Gastroesophageal sphincter (tissue), 4 donors: ENCODE measurements around the gene ITGA8. TPM values are rescaled to one million over a fixed set of nuclear protein-coding genes. Genes with fewer than 3 reads are reported as not detected.
A peak's percentile ranks its signal among the peaks of the same experiment; 100 is the strongest.

ENCODE experiments used
- ATAC-seq: fragments of 150-250 bp; one replicate; pipeline ENCODE4 v1.9.1; 2016; ENCODE audit warnings: mild to moderate bottlenecking, moderate library complexity
- H3K27ac ChIP-seq, 4 donors: fragments of 200-600 bp; sonication (generic) in 3 of 4; 1 replicate in 3 of 4; 2 replicates in 1 of 4; pipeline ENCODE4 v1.5.1; 2016 to 2019
- H3K27me3 ChIP-seq: fragments of 200-600 bp; sonication (generic); one replicate; pipeline ENCODE4 v1.5.1; 2019
- H3K36me3 ChIP-seq, 2 donors: fragments of 200-600 bp; sonication (generic); one replicate each; pipeline ENCODE4 v1.5.1; 2019; ENCODE audit warnings: control low read depth in 1 of 2
- H3K4me1 ChIP-seq, 3 donors: fragments of 200-600 bp; sonication (generic); 1 replicate in 2 of 3; 2 replicates in 1 of 3; pipeline ENCODE4 v1.5.1; 2016 to 2019; ENCODE audit warnings: control low read depth in 2 of 3
- H3K4me3 ChIP-seq, 2 donors: fragments of 200-600 bp; sonication (generic); one replicate each; pipeline ENCODE4 v1.5.1; 2019; ENCODE audit warnings: mild to moderate bottlenecking in 1 of 2, moderate library complexity in 1 of 2
- H3K9me3 ChIP-seq, 3 donors: fragments of 200-600 bp; sonication (generic); one replicate each; pipeline ENCODE4 v1.5.1; 2017 to 2019; ENCODE audit warnings: control low read depth in 2 of 3
- CTCF ChIP-seq, 4 experiments: fragments of 200-600 bp in 2 of 4; fragments of 450-650 bp in 2 of 4; sonication (generic) in 1 of 4; IDR thresholded peaks; one replicate each; pipeline ENCODE4 v1.5.1; 2017 to 2019; ENCODE audit warnings: antibody characterized with exemption in 4 of 4, mild to moderate bottlenecking in 2 of 4, moderate library complexity in 2 of 4
- EP300 ChIP-seq: sonication (generic); formaldehyde crosslinking; IDR thresholded peaks from one replicate; pipeline ENCODE4 v1.6.1; 2017; ENCODE audit warnings: antibody characterized with exemption, mild to moderate bottlenecking
- POLR2A ChIP-seq, 2 donors: fragments of 450-650 bp; IDR thresholded peaks; one replicate each; pipeline ENCODE4 v1.6.1; 2017; ENCODE audit warnings: antibody characterized with exemption in 2 of 2, mild to moderate bottlenecking in 2 of 2, moderate library complexity in 1 of 2
- POLR2AphosphoS5 ChIP-seq: sonication (generic); formaldehyde crosslinking; IDR thresholded peaks from one replicate; pipeline ENCODE4 v1.6.1; 2017; ENCODE audit warnings: antibody characterized with exemption
- WGBS, 2 donors: methylation state at CpG; one replicate each; pipeline ENCODE4 v1.1.5; 2018; ENCODE audit warnings: low coverage in 1 of 2; 5-methylcytosine and 5-hydroxymethylcytosine counted together
- total RNA-seq, 4 donors: library from RNA; depleted of rRNA; stranded (reverse); fragments of >200 nt; gene quantifications; one replicate each; pipeline ENCODE4 v1.1.0, GENCODE V29; 2016

The ITGA8 gene
- total RNA-seq, 4 donors from 2014 or later: 37.6 to 667 (median 310) TPM

DNA sequence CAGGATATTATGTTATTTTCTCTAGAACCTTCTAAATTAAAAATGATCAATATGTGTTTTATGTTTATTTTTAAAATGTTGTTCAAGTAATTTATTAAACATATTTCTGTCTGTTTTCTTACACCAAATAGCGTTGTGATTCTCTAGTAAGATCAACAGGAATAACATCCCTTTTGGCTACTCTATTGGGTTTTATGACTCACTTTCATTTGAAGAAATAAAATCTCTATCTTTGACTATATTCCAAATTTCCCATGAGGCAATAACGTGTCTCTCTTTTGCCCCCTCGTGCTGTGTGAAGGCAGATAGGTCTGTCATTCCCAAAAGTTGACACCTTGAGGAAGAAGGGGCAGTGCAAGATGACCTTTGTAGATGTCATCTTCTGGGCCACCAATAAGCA lies 40.9 kb downstream of the ITGA8 start:
- no peaks in the 10 kb centered on the region for H3K27me3 ChIP-seq
- 42 to 75% methylated on average over 2 to 3 of the region's 3 CpGs for WGBS, 2 donors
- no peak overlapping the region for H3K27ac ChIP-seq
- peaks cover 0 to 32% of the 10 kb centered on the region in 2 donors for H3K36me3 ChIP-seq
- no peak for ATAC-seq
- H3K4me3 ChIP-seq: no peak overlapping the region
- H3K4me1 ChIP-seq: no peaks in the 10 kb centered on the region
- no peak for TF ChIP-seq POLR2A (IDR thresholded peaks at IDR 0.05)
- TF ChIP-seq POLR2AphosphoS5: no peak
- TF ChIP-seq EP300: no peak
- TF ChIP-seq CTCF (IDR thresholded peaks at IDR 0.05): no peak
- no peaks in the 10 kb centered on the region for H3K9me3 ChIP-seq

DNA sequence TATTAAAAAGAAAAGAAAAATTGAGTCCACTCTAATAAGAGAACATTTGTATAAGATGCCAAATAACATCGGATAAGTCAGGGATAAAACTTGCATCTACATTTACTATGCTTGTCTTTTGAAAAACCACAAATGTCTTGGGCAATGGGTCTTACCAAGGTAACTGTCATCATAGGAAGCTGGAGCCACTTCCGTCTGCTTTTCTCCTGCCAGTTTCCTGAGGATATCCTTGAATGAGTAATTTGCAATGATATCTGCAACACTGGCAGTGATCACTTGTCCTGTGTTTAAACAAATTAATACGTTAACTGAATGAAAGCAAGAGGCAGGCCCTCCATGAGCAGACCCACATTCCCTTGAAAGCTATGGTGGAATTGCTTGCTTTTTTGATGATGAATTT lies 47.3 kb downstream of the ITGA8 start:
- no peak overlapping the region for H3K4me3 ChIP-seq
- 60 to 89% methylated on average over 3 of the region's 3 CpGs for WGBS, 2 donors
- H3K4me1 ChIP-seq: no peaks in the 10 kb centered on the region
- H3K9me3 ChIP-seq: no peaks in the 10 kb centered on the region
- H3K27me3 ChIP-seq: no peaks in the 10 kb centered on the region
- H3K36me3 ChIP-seq: peaks cover 2 to 57% of the 10 kb centered on the region in 2 donors
- no peak for TF ChIP-seq POLR2A (IDR thresholded peaks at IDR 0.05)
- TF ChIP-seq POLR2AphosphoS5: no peak
- TF ChIP-seq CTCF (IDR thresholded peaks at IDR 0.05): no peak
- TF ChIP-seq EP300: no peak
- no peak overlapping the region for H3K27ac ChIP-seq
- ATAC-seq: no peak

- TF ChIP-seq CTCF (IDR thresholded peaks at IDR 0.05): no peak
- TF ChIP-seq POLR2AphosphoS5: no peak
- TF ChIP-seq EP300: no peak
- no peak for TF ChIP-seq POLR2A (IDR thresholded peaks at IDR 0.05)
- peaks cover 2 to 41% of the 10 kb centered on the region in 2 donors for H3K36me3 ChIP-seq
- no peak for ATAC-seq
- no peak overlapping the region for H3K27ac ChIP-seq
- no peak overlapping the region for H3K4me3 ChIP-seq
- no peaks in the 10 kb centered on the region for H3K9me3 ChIP-seq
- WGBS, 2 donors: 72 to 91% methylated on average over 4 to 5 of the region's 5 CpGs
- H3K27me3 ChIP-seq: no peaks in the 10 kb centered on the region
- H3K4me1 ChIP-seq: no peaks in the 10 kb centered on the region
These were observed 48.8 kb downstream of the ITGA8 start for GRCh38 chr10:15670880-15671279.

GRCh38 chr10:15661574-15661973 lies 58.1 kb downstream of the ITGA8 start:
- Histone ChIP-seq H3K27ac (no peak overlapping the region), H3K4me1 (peaks cover 0 to 6% (median 0%) of the 10 kb centered on the region in 3 donors), H3K27me3 (no peaks in the 10 kb centered on the region), H3K36me3 (peaks cover 0 to 46% of the 10 kb centered on the region in 2 donors), H3K9me3 (no peaks in the 10 kb centered on the region), H3K4me3 (no peak overlapping the region)
- no peak for ATAC-seq
- WGBS, 2 donors: 79 to 100% methylated on average over 2 to 5 of the region's 5 CpGs
- TF ChIP-seq POLR2A (IDR thresholded peaks at IDR 0.05) (no peak), CTCF (IDR thresholded peaks at IDR 0.05) (no peak), EP300 (no peak), POLR2AphosphoS5 (no peak)

DNA sequence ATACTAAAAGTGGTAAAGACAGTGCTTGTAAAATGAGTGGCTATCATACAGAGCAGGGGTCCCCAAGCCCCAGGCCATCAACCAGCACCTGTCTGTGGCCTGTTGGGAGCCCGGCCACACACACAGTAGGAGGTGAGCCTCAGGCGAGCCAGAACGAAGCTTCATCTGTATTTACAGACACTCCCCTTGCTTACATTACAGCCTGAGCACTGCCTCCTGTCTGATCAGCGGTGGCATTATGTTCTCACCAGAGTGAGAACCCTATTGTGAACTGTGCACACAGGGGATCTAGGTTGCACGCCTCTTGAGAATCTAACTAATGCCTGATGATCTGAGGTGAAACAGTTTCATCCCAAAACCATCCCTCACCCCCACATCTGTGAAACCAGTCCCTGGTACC lies 58.7 kb downstream of the ITGA8 start:
- peaks cover 0 to 6% (median 0%) of the 10 kb centered on the region in 3 donors for H3K4me1 ChIP-seq
- H3K27me3 ChIP-seq: no peaks in the 10 kb centered on the region
- H3K27ac ChIP-seq: no peak overlapping the region
- H3K9me3 ChIP-seq: no peaks in the 10 kb centered on the region
- no peak for ATAC-seq
- 67 to 76% methylated on average over 3 to 5 of the region's 5 CpGs for WGBS, 2 donors
- TF ChIP-seq POLR2AphosphoS5 (peak; percentile 24), CTCF (IDR thresholded peaks at IDR 0.05) (no peak)
- H3K4me3 ChIP-seq: no peak overlapping the region
- H3K36me3 ChIP-seq: peaks cover 0 to 51% of the 10 kb centered on the region in 2 donors
